ENCODE results near the gene NELFB.
A peak's percentile ranks its signal among the peaks of the same experiment; 100 is the strongest.

The NELFB gene

GRCh38 chr9:137219757-137220316 is 35.3 kb upstream of the NELFB start:
- TF ChIP-seq POLR2A (IDR thresholded peaks at IDR 0.05; ENCODE audit: low read length) (no peak), GATA1 (IDR thresholded peaks at IDR 0.05; ENCODE audit: low read depth, low read length) (no peak)
- no peak for DNase-seq

GRCh38 chr9:137220317-137221094 is 34.6 kb upstream of the NELFB start:
- no peak for DNase-seq
- TF ChIP-seq POLR2A (IDR thresholded peaks at IDR 0.05; ENCODE audit: low read length) (no peak), GATA1 (IDR thresholded peaks at IDR 0.05; ENCODE audit: low read depth, low read length) (no peak)

GRCh38 chr9:137221095-137221505 is 34.0 kb upstream of the NELFB start:
- TF ChIP-seq GATA1 (IDR thresholded peaks at IDR 0.05; ENCODE audit: low read depth, low read length) = no peak
- no peak for TF ChIP-seq POLR2A (IDR thresholded peaks at IDR 0.05; ENCODE audit: low read length)

GRCh38 chr9:137221506-137222111 is 33.5 kb upstream of the NELFB start:
- TF ChIP-seq POLR2A (IDR thresholded peaks at IDR 0.05; ENCODE audit: low read length) (no peak), GATA1 (IDR thresholded peaks at IDR 0.05; ENCODE audit: low read depth, low read length) (no peak)
- DNase-seq = no peak

More at GRCh38 chr9:137221095-137221505, 34.0 kb upstream of the NELFB start:
- no peak for DNase-seq

- peak in 1 of 2 experiments; percentile 53 for DNase-seq
- TF ChIP-seq GATA1 (IDR thresholded peaks at IDR 0.05; ENCODE audit: low read depth, low read length) = no peak
- TF ChIP-seq POLR2A (IDR thresholded peaks at IDR 0.05; ENCODE audit: low read length) = no peak
Observed at GRCh38 chr9:137222190-137223077, 32.7 kb upstream of the NELFB start, which contains the start of gene RNF208. TSS of gene RNF208 (minus strand) at chr9:137222240. CDS start at chr9:137221212, 1,028 bp downstream.

GRCh38 chr9:137223078-137223970 is 31.8 kb upstream of the NELFB start:
- no peak for TF ChIP-seq GATA1 (IDR thresholded peaks at IDR 0.05; ENCODE audit: low read depth, low read length)
- TF ChIP-seq POLR2A (IDR thresholded peaks at IDR 0.05; ENCODE audit: low read length) = peak; percentile 82
- DNase-seq = peak; percentile 99

- TF ChIP-seq GATA1 (IDR thresholded peaks at IDR 0.05; ENCODE audit: low read depth, low read length) = no peak
- no peak for TF ChIP-seq POLR2A (IDR thresholded peaks at IDR 0.05; ENCODE audit: low read length)
- no peak for DNase-seq
Observed at GRCh38 chr9:137224830-137225694, 30.1 kb upstream of the NELFB start, which contains the start of gene CYSRT1. TSS of gene CYSRT1 (plus strand) at chr9:137225174. CDS start at chr9:137225622, 448 bp downstream.

GRCh38 chr9:137225699-137226331 is 29.3 kb upstream of the NELFB start:
- DNase-seq = no peak
- no peak for TF ChIP-seq GATA1 (IDR thresholded peaks at IDR 0.05; ENCODE audit: low read depth, low read length)
- TF ChIP-seq POLR2A (IDR thresholded peaks at IDR 0.05; ENCODE audit: low read length) = no peak

DNA sequence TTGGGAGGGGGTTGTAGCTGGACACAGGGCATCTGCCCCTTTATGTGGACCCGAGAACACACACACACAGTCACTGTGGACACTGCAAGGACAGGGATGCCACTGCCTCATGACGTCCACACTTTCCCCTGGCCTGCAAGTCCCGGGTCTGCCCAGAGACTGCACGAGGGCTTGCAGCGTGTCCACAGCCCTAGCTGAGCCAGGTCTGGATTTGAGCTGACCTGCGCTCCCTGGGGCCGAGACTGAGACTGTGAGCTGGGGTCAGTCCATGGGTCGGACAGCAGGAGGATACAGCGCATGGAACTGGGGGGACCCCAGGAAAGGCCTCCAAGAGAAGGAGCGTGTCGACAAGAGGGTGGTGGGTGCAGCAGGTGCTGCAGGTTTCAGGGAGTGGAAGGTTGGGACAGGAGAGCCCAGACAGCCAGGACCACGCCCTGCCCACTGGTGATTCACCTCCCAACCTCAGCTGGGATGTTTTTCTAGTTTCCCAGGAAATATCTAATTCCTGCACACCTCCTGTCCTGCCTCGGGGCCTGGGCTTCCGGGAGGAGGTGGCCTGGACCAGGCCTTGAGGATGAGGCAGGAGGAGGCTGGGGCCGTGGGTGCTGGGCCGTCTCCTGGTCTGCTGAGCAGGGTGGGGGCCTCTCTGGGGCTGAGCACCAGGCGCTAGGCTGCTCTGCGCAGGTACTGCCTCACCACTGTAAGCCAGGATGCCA is 28.6 kb upstream of the NELFB start:
- no peak for TF ChIP-seq GATA1 (IDR thresholded peaks at IDR 0.05; ENCODE audit: low read depth, low read length)
- no peak for TF ChIP-seq POLR2A (IDR thresholded peaks at IDR 0.05; ENCODE audit: low read length)
- no peak for DNase-seq

DNA sequence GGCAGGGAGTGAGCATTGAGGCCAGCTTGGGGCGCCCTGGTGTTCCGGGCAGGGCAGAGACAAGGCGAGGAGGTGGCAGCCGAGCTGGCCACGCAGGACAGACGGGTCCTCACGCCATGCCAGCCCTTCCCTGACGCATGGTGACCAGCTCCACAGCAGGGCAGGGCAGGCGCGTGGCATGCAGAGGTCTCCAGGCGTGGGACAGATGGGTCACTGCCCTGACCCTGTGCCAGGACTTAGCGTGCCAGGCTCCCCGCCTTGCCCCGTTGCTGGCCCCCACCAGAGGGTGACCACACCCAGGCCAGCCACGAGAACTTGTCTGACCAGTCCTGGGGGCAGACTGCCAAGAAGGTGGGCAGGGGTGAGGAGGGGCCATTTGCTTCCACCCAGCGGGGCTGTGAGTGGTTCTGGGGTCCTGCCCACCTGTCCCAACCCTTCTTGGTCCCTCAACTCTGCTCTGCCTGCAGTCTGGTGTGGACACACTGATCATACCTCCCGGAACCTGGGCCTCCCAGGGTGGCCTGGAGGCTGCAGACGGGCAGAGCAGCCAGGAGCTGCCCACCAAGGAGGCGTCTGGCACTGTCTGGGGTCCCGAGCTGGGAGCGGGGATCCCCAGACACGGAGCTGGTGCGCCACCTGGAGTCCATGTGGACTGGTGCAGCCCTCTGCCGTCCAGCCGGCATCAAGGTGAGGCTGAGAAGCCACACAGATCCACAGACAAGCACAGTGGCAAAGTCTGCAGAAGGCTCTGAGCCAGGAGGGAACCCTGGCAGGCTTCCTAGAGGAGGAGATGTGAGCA is 27.9 kb upstream of the NELFB start, which contains the start of gene RNF224:
TSS of gene RNF224 (plus strand) at position 449 of the 799 bp plus-strand sequence. CDS start 834 bp downstream, outside the sequence.
- DNase-seq = peak; percentile 80 to 88
- TF ChIP-seq GATA1 (IDR thresholded peaks at IDR 0.05; ENCODE audit: low read depth, low read length) = no peak
- TF ChIP-seq POLR2A (IDR thresholded peaks at IDR 0.05; ENCODE audit: low read length) = no peak
